Esophagus muscularis mucosa (tissue), 4 donors: ENCODE data around the gene SH3RF3. TPM values are rescaled to one million over a fixed set of nuclear protein-coding genes. Genes with fewer than 3 reads are reported as not detected.

Experiments used
- DNase-seq: peaks from one replicate; pipeline ENCODE4 v3.0.0-alpha.2; 2017; ENCODE audit errors: extremely low spot score
- H3K27ac ChIP-seq, 4 donors: fragments of 200-600 bp; sonication (generic); replicated peaks in 1 of 4; 1 replicate in 3 of 4; 2 replicates in 1 of 4; pipeline ENCODE4 v1.5.1; 2016 to 2019; ENCODE audit warnings: mild to moderate bottlenecking in 1 of 4
- H3K27me3 ChIP-seq, 4 donors: fragments of 200-600 bp; sonication (generic); one replicate each; pipeline versions ENCODE4 v1.5.1 to v1.6.0; 2016 to 2019
- H3K36me3 ChIP-seq, 4 donors: fragments of 200-600 bp; sonication (generic); one replicate each; pipeline ENCODE4 v1.5.1; 2016 to 2019
- H3K4me1 ChIP-seq, 4 donors: fragments of 200-600 bp; sonication (generic); one replicate each; pipeline ENCODE4 v1.5.1; 2016 to 2019
- H3K4me3 ChIP-seq, 4 donors: fragments of 200-600 bp; sonication (generic); 1 replicate in 2 of 4; 2 replicates in 2 of 4; pipeline ENCODE4 v1.5.1; 2016 to 2019; ENCODE audit warnings: mild to moderate bottlenecking in 4 of 4, moderate library complexity in 1 of 4
- H3K9me3 ChIP-seq, 4 donors: fragments of 200-600 bp; sonication (generic); 1 replicate in 3 of 4; 2 replicates in 1 of 4; pipeline ENCODE4 v1.5.1; 2016 to 2019
- EP300 ChIP-seq: sonication (generic); formaldehyde crosslinking; IDR thresholded peaks from one replicate; pipeline ENCODE4 v1.6.1; 2017; ENCODE audit warnings: antibody characterized with exemption
- POLR2A ChIP-seq: fragments of 450-650 bp; IDR thresholded peaks from one replicate; pipeline ENCODE4 v1.6.1; 2017; ENCODE audit warnings: antibody characterized with exemption, moderate library complexity, mild to moderate bottlenecking, low read depth
- POLR2AphosphoS5 ChIP-seq, 2 donors: sonication (generic); formaldehyde crosslinking; IDR thresholded peaks; one replicate each; pipeline ENCODE4 v1.6.1; 2017; ENCODE audit warnings: antibody characterized with exemption in 2 of 2
- WGBS: methylation state at CpG from one replicate; pipeline ENCODE4 v1.1.5; 2018; 5-methylcytosine and 5-hydroxymethylcytosine counted together
- intact Hi-C: fragments of 100-400 bp; cut with DNase I; formaldehyde crosslinking; loops from one replicate; pipeline ENCODE4 v1.15.1; 2023
- total RNA-seq, 4 donors: library from RNA; depleted of rRNA; stranded (reverse); fragments of >200 nt; gene quantifications; one replicate each; pipeline versions ENCODE4 v1.1.0 to v1.2.1, GENCODE V29; 2016
- TF ChIP-seq, protein P1 (sequence below), 3 experiments: fragments of 200-600 bp in 2 of 3; fragments of 450-650 bp in 1 of 3; sonication (generic) in 2 of 3; IDR thresholded peaks; one replicate each; pipeline ENCODE4 v1.5.1; 2017 to 2019; ENCODE audit warnings: antibody characterized with exemption in 3 of 3, mild to moderate bottlenecking in 2 of 3, moderate library complexity in 1 of 3

The SH3RF3 gene
- total RNA-seq, 4 donors from 2014 or later: 6.3 to 17.5 (median 11.3) TPM

DNA sequence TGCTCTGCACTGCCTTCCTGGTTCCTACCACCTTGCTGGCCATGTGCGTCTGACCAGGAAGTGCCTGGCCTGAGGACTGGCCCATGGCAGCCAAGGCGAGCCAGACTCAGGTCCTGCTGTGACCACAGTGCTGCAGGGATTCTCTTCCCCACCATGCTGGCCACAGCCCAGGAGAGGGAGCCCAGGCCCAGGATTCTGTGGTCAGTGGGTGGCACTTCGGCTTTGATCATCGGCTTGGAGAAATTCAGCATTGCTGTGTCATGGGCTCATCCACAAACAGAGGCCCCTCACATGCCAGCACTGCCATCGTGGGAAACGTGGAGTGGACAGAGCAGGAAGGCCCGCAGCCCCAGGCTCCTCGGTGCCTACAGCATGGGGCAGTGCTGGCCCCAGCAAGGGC is 273.2 kb downstream of the SH3RF3 start:
- no CpG with 5 or more reads among the region's 8 CpGs for WGBS
- intact Hi-C loops: no loop called here
- Histone ChIP-seq H3K4me3 (no peak overlapping the region), H3K9me3 (no peaks in the 10 kb centered on the region), H3K4me1 (no peaks in the 10 kb centered on the region), H3K36me3 (peaks cover 0 to 15% (median 4%) of the 10 kb centered on the region in 4 donors), H3K27me3 (no peaks in the 10 kb centered on the region), H3K27ac (no peak overlapping the region)
- no peak for DNase-seq
- no peak for TF ChIP-seq POLR2A
- TF ChIP-seq POLR2AphosphoS5 (IDR thresholded peaks at IDR 0.05): no peak
- TF ChIP-seq, protein P1, sequence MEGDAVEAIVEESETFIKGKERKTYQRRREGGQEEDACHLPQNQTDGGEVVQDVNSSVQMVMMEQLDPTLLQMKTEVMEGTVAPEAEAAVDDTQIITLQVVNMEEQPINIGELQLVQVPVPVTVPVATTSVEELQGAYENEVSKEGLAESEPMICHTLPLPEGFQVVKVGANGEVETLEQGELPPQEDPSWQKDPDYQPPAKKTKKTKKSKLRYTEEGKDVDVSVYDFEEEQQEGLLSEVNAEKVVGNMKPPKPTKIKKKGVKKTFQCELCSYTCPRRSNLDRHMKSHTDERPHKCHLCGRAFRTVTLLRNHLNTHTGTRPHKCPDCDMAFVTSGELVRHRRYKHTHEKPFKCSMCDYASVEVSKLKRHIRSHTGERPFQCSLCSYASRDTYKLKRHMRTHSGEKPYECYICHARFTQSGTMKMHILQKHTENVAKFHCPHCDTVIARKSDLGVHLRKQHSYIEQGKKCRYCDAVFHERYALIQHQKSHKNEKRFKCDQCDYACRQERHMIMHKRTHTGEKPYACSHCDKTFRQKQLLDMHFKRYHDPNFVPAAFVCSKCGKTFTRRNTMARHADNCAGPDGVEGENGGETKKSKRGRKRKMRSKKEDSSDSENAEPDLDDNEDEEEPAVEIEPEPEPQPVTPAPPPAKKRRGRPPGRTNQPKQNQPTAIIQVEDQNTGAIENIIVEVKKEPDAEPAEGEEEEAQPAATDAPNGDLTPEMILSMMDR (IDR thresholded peaks at IDR 0.05): no peak
- no peak for TF ChIP-seq EP300

DNA sequence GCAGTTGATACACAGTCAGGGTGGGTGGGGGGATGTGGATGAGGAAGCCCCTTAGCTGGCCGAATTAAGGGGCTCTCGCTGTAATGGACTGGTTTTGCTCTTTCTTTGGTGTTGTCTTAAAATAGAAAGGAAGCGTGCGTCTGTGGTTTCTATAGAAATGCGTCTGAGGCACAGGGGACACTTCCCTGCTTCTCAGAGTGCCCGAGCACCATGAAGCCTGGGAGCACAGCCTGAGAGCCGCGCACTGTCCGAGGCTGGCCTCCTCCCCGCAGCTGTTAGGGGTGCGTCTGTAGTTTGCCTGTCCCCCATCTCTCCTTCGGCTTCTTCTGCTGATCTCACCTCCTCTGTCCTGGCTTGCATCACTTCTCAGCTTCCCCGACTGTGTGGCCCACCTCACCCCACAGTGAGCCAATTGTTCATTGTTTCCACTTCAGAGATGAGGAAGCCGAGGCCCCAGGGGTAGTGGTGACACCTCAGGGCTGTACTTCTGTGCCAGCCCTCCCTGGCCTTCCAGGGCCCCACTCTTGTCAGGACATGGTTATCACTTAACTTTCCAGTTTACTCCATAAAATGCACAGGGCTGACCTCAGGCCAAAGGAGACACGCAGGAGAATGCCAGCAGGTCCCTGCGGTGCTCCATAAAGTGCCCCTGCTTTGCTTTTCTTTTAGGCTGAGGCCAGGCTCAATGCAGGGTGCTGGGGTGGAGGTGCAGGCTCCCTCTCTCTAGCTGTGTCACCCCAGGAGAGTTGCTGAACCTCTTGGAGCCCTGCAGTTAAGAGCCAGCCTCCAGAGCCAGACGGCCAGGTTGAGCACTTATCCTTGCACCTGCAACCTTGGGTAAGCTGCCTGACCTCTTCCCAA is 274.2 kb downstream of the SH3RF3 start:
- H3K4me1 ChIP-seq: no peaks in the 10 kb centered on the region
- intact Hi-C loops: no loop called here
- 94% methylated on average over 17 of the region's 17 CpGs for WGBS
- no peak overlapping the region for H3K27ac ChIP-seq
- DNase-seq: no peak
- H3K27me3 ChIP-seq: no peaks in the 10 kb centered on the region
- no peaks in the 10 kb centered on the region for H3K9me3 ChIP-seq
- peaks cover 0 to 15% (median 4%) of the 10 kb centered on the region in 4 donors for H3K36me3 ChIP-seq
- no peak for TF ChIP-seq EP300
- TF ChIP-seq, protein P1 (IDR thresholded peaks at IDR 0.05): no peak
- TF ChIP-seq POLR2AphosphoS5 (IDR thresholded peaks at IDR 0.05): no peak
- TF ChIP-seq POLR2A: no peak
- no peak overlapping the region for H3K4me3 ChIP-seq

DNA sequence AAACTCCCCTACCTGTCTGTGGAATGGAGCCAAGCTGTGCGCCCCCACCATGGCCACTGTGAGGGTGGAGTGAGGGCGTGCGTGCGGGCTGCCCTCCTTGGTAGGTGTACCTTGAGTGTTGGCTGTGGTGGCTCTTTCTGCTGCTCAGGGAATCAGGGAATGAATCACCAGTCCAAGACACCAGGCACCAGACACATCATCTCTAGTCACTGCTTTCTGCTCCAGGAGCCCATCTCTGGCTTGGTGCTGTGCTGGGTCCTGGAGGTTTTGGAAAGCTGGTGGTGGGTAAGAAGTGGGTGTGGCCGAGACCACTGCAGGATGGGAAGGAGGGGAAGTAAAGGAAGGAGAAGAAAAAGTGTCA is 274.8 kb downstream of the SH3RF3 start:
- no peaks in the 10 kb centered on the region for H3K4me1 ChIP-seq
- H3K27me3 ChIP-seq: no peaks in the 10 kb centered on the region
- H3K4me3 ChIP-seq: no peak overlapping the region
- 97% methylated on average over 5 of the region's 5 CpGs for WGBS
- H3K9me3 ChIP-seq: no peaks in the 10 kb centered on the region
- H3K36me3 ChIP-seq: peaks cover 0 to 10% (median 4%) of the 10 kb centered on the region in 4 donors
- intact Hi-C loops: no loop called here
- no peak overlapping the region for H3K27ac ChIP-seq
- DNase-seq: no peak
- TF ChIP-seq, protein P1 (IDR thresholded peaks at IDR 0.05): no peak
- no peak for TF ChIP-seq EP300
- TF ChIP-seq POLR2A: no peak

DNA sequence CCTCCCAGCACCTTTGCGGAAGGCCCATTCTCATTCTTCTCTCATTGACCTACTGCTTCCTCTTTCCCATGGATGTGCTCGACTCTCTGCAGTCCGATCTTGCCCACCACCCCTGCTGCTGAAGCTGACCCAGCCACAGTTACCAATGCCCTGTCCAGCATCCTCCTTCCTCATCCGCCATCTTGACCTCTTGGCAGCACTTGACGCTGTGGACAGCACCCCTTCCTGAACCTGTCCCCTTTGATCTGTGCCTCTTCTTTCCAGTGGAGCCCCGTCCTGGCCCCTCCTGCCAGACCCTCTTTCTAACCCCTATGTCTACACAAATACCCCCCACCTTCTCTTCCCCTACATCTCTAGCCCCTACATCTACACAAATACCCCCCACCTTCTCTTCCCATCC is 275.7 kb downstream of the SH3RF3 start:
- no peak overlapping the region for H3K4me3 ChIP-seq
- no peaks in the 10 kb centered on the region for H3K27me3 ChIP-seq
- TF ChIP-seq POLR2AphosphoS5 (IDR thresholded peaks at IDR 0.05) (no peak), EP300 (no peak), POLR2A (no peak)
- TF ChIP-seq, protein P1 (IDR thresholded peaks at IDR 0.05): no peak
- H3K36me3 ChIP-seq: peaks cover 0 to 7% (median 3%) of the 10 kb centered on the region in 4 donors
- no peaks in the 10 kb centered on the region for H3K4me1 ChIP-seq
- WGBS: 94% methylated on average over 6 of the region's 6 CpGs
- intact Hi-C loops: no loop called here
- H3K9me3 ChIP-seq: no peaks in the 10 kb centered on the region
- H3K27ac ChIP-seq: no peak overlapping the region
- no peak for DNase-seq

DNA sequence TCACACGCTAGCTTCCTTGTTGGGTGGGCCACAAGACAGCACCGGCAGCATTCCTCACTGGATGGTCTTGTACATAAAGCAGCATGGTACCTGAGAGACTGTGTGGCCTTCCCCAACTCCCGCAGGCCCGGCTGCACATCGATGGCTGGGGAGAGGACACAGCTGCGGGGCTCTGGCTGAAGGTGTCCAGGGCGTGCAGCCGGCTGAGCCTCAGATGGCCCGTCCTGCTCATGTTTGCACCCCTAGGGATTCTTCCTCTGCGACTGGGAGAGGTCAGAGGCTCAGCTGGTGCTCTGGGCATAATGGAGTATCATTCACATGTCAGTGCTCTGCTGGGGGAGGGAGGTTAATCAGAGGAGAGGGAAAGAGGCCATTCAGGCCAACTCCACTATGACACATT is 276.9 kb downstream of the SH3RF3 start:
- no peak for DNase-seq
- Histone ChIP-seq H3K9me3 (no peaks in the 10 kb centered on the region), H3K27ac (no peak overlapping the region), H3K27me3 (no peaks in the 10 kb centered on the region), H3K36me3 (no peaks in the 10 kb centered on the region), H3K4me3 (no peak overlapping the region), H3K4me1 (peaks cover 0 to 5% (median 2%) of the 10 kb centered on the region in 4 donors)
- TF ChIP-seq POLR2AphosphoS5 (IDR thresholded peaks at IDR 0.05) (no peak), POLR2A (no peak), EP300 (no peak)
- TF ChIP-seq, protein P1 (IDR thresholded peaks at IDR 0.05): no peak
- intact Hi-C loops: no loop called here
- 98% methylated on average over 8 of the region's 10 CpGs for WGBS
